Osteocyte (in vitro differentiated cells): ENCODE results near the gene JPH3. TPM values are rescaled to one million over a fixed set of nuclear protein-coding genes. Genes with fewer than 3 reads are reported as not detected.

Experiments
- DNase-seq: peaks from one replicate; pipeline ENCODE4 v3.0.0; 2021; ENCODE audit warnings: mixed read lengths; ENCODE audit not compliant: unreplicated experiment; ENCODE audit errors: extremely low spot score
- H3K27ac Mint-ChIP-seq: one replicate; pipeline ENCODE4 v1.8.0; 2021; ENCODE audit warnings: mild to moderate bottlenecking, mixed read lengths; ENCODE audit not compliant: unreplicated experiment
- H3K27me3 Mint-ChIP-seq: one replicate; pipeline ENCODE4 v1.8.0; 2021; ENCODE audit warnings: mixed read lengths; ENCODE audit not compliant: unreplicated experiment
- H3K36me3 Mint-ChIP-seq: one replicate; pipeline ENCODE4 v1.8.0; 2021; ENCODE audit warnings: mixed read lengths; ENCODE audit not compliant: unreplicated experiment
- H3K4me1 Mint-ChIP-seq: one replicate; pipeline ENCODE4 v1.8.0; 2021; ENCODE audit warnings: mixed read lengths; ENCODE audit not compliant: unreplicated experiment
- H3K4me3 Mint-ChIP-seq: one replicate; pipeline ENCODE4 v1.8.0; 2021; ENCODE audit warnings: mild to moderate bottlenecking, moderate library complexity, mixed read lengths; ENCODE audit not compliant: unreplicated experiment
- H3K9me3 Mint-ChIP-seq: one replicate; pipeline ENCODE4 v1.8.0; 2021; ENCODE audit warnings: mixed read lengths; ENCODE audit not compliant: unreplicated experiment
- CTCF ChIP-seq: fragments of 200-600 bp; sonication (generic); IDR thresholded peaks from 2 replicates; pipeline ENCODE4 v1.5.0; 2021; ENCODE audit warnings: antibody characterized with exemption, mild to moderate bottlenecking, moderate library complexity
- total RNA-seq: library from RNA; stranded (reverse); gene quantifications from 2 replicates; pipeline ENCODE4 v1.2.1, GENCODE V29; 2021

The JPH3 gene
- total RNA-seq, 1 donor from 2014 or later, result 2.6 TPM

- H3K4me1 Mint-ChIP-seq, result no peaks in the 10 kb centered on the region
- H3K27me3 Mint-ChIP-seq, result peaks cover 20% of the 10 kb centered on the region
- peaks cover 11% of the 10 kb centered on the region for H3K9me3 Mint-ChIP-seq
- H3K27ac Mint-ChIP-seq, result no peak overlapping the region
- TF ChIP-seq CTCF, result no peak
- no peak for DNase-seq
- H3K36me3 Mint-ChIP-seq, result no peaks in the 10 kb centered on the region
- H3K4me3 Mint-ChIP-seq, result no peak overlapping the region
Observed at GRCh38 chr16:87626905-87627304, 24.6 kb downstream of the JPH3 start.

GRCh38 chr16:87627542-87628245, 25.4 kb downstream of the JPH3 start:
- no peak for TF ChIP-seq CTCF
- Mint-ChIP-seq H3K27me3 (peaks cover 27% of the 10 kb centered on the region), H3K27ac (no peak overlapping the region), H3K9me3 (peaks cover 11% of the 10 kb centered on the region), H3K4me3 (no peak overlapping the region), H3K36me3 (no peaks in the 10 kb centered on the region), H3K4me1 (no peaks in the 10 kb centered on the region)
- DNase-seq, result no peak

GRCh38 chr16:87628246-87628923, 26.1 kb downstream of the JPH3 start:
- peaks cover 11% of the 10 kb centered on the region for H3K9me3 Mint-ChIP-seq
- H3K27me3 Mint-ChIP-seq, result peaks cover 29% of the 10 kb centered on the region
- no peak overlapping the region for H3K4me3 Mint-ChIP-seq
- no peak for TF ChIP-seq CTCF
- H3K36me3 Mint-ChIP-seq, result no peaks in the 10 kb centered on the region
- no peak overlapping the region for H3K27ac Mint-ChIP-seq
- DNase-seq, result no peak
- no peaks in the 10 kb centered on the region for H3K4me1 Mint-ChIP-seq

- no peak overlapping the region for H3K27ac Mint-ChIP-seq
- no peaks in the 10 kb centered on the region for H3K4me1 Mint-ChIP-seq
- no peak for DNase-seq
- peaks cover 33% of the 10 kb centered on the region for H3K27me3 Mint-ChIP-seq
- TF ChIP-seq CTCF, result no peak
- H3K4me3 Mint-ChIP-seq, result no peak overlapping the region
- H3K9me3 Mint-ChIP-seq, result peaks cover 11% of the 10 kb centered on the region
- H3K36me3 Mint-ChIP-seq, result no peaks in the 10 kb centered on the region
Observed at GRCh38 chr16:87628940-87629339, 26.6 kb downstream of the JPH3 start.

GRCh38 chr16:87631067-87631466, 28.8 kb downstream of the JPH3 start:
- H3K27ac Mint-ChIP-seq, result no peak overlapping the region
- DNase-seq, result no peak
- TF ChIP-seq CTCF, result no peak
- H3K36me3 Mint-ChIP-seq, result no peaks in the 10 kb centered on the region
- peaks cover 33% of the 10 kb centered on the region for H3K27me3 Mint-ChIP-seq
- H3K9me3 Mint-ChIP-seq, result peaks cover 11% of the 10 kb centered on the region
- peaks cover 5% of the 10 kb centered on the region for H3K4me1 Mint-ChIP-seq
- H3K4me3 Mint-ChIP-seq, result no peak overlapping the region
